Measurements from ENCODE around the gene SRCIN1. TPM values are rescaled to one million over a fixed set of nuclear protein-coding genes. Genes with fewer than 3 reads are reported as not detected.

SRCIN1 gene
- polyA plus RNA-seq, 1 experiment = not detected

GRCh38 chr17:38509772-38510420 lies 95.9 kb downstream of the SRCIN1 start:
- Histone ChIP-seq H3K4me3 (ENCODE audit: low read depth, low read length) (no peak overlapping the region), H3K9me3 (ENCODE audit: control insufficient read depth, insufficient read depth, low read length) (no peaks in the 10 kb centered on the region; the same call in 1 of the 2 replicates), H3K27me3 (ENCODE audit: control insufficient read depth, insufficient read depth, low read length) (no peaks in the 10 kb centered on the region), H3K27ac (ENCODE audit: low read depth, low read length) (peak overlapping the region; percentile 31)
- CTCF ChIA-PET = interaction anchor here (0.6 to 2.6 kb wide), 14 partner anchors 14 to 674 kb away, joined by 3 to 14 read pairs (median 5); no protein-coding TSS in a partner anchor
- POLR2A ChIA-PET = interaction anchor here (0.8 to 1.0 kb wide), 5 partner anchors 52 to 86 kb away, joined by 3 to 4 read pairs (median 3); no protein-coding TSS in a partner anchor
- DNase-seq (ENCODE audit: low read depth, low spot score) = no peak
- no peak for TF ChIP-seq CTCF (IDR thresholded peaks at IDR 0.05; ENCODE audit: low read depth, low read length)

- Histone ChIP-seq H3K27ac (ENCODE audit: low read depth, low read length) (peak overlapping the region; percentile 31), H3K27me3 (ENCODE audit: control insufficient read depth, insufficient read depth, low read length) (no peaks in the 10 kb centered on the region), H3K9me3 (ENCODE audit: control insufficient read depth, insufficient read depth, low read length) (no peaks in the 10 kb centered on the region; the same call in 1 of the 2 replicates), H3K4me3 (ENCODE audit: low read depth, low read length) (no peak overlapping the region)
- peak; percentile 83 for DNase-seq (ENCODE audit: low read depth, low spot score)
- peak; percentile 87 for TF ChIP-seq CTCF (IDR thresholded peaks at IDR 0.05; ENCODE audit: low read depth, low read length)
- ChIA-PET POLR2A (interaction anchor here (0.8 to 1.0 kb wide), 4 partner anchors 51 to 85 kb away, joined by 3 to 4 read pairs (median 4); no protein-coding TSS in a partner anchor), CTCF (interaction anchor here (0.6 to 2.6 kb wide), 13 partner anchors 13 to 675 kb away, joined by 3 to 14 read pairs (median 5); no protein-coding TSS in a partner anchor)
Measured at GRCh38 chr17:38508954-38509771, 96.6 kb downstream of the SRCIN1 start.

- ChIA-PET CTCF (interaction anchor here (0.6 to 2.6 kb wide), 7 partner anchors 13 to 548 kb away, joined by 3 to 14 read pairs (median 4); no protein-coding TSS in a partner anchor), POLR2A (no interaction called here)
- no peak for DNase-seq (ENCODE audit: low read depth, low spot score)
Measured at GRCh38 chr17:38508570-38508950, 97.2 kb downstream of the SRCIN1 start.

GRCh38 chr17:38507921-38508569 lies 97.7 kb downstream of the SRCIN1 start:
- ChIA-PET POLR2A (no interaction called here), CTCF (interaction anchor here (0.6 to 2.6 kb wide), 4 partner anchors 12 to 548 kb away, joined by 3 to 14 read pairs (median 8); no protein-coding TSS in a partner anchor)
- Histone ChIP-seq H3K27me3 (ENCODE audit: control insufficient read depth, insufficient read depth, low read length) (no peaks in the 10 kb centered on the region), H3K4me3 (ENCODE audit: low read depth, low read length) (no peak overlapping the region), H3K9me3 (ENCODE audit: control insufficient read depth, insufficient read depth, low read length) (no peaks in the 10 kb centered on the region; the same call in 1 of the 2 replicates), H3K27ac (ENCODE audit: low read depth, low read length) (peak overlapping the region; percentile 31)
- no peak for TF ChIP-seq CTCF (IDR thresholded peaks at IDR 0.05; ENCODE audit: low read depth, low read length)
- no peak for DNase-seq (ENCODE audit: low read depth, low spot score)

More at GRCh38 chr17:38508570-38508950, 97.2 kb downstream of the SRCIN1 start:
- no peak for TF ChIP-seq CTCF (IDR thresholded peaks at IDR 0.05; ENCODE audit: low read depth, low read length)
- Histone ChIP-seq H3K27me3 (ENCODE audit: control insufficient read depth, insufficient read depth, low read length) (no peaks in the 10 kb centered on the region), H3K27ac (ENCODE audit: low read depth, low read length) (peak overlapping the region; percentile 31), H3K9me3 (ENCODE audit: control insufficient read depth, insufficient read depth, low read length) (no peaks in the 10 kb centered on the region; the same call in 1 of the 2 replicates), H3K4me3 (ENCODE audit: low read depth, low read length) (no peak overlapping the region)

All from AG04450 (cell line).